Measurements from ENCODE around the gene GSTM4. TPM values are rescaled to one million over a fixed set of nuclear protein-coding genes. Genes with fewer than 3 reads are reported as not detected.
"Not testable (repeated sequence)": the region's sequence is repeated elsewhere in the genome, so short reads cannot be mapped to it uniquely, and the experiment has no call there.

GSTM4 gene
- polyA plus RNA-seq, 1 donor from 2014 or later: 0.71 TPM

DNA sequence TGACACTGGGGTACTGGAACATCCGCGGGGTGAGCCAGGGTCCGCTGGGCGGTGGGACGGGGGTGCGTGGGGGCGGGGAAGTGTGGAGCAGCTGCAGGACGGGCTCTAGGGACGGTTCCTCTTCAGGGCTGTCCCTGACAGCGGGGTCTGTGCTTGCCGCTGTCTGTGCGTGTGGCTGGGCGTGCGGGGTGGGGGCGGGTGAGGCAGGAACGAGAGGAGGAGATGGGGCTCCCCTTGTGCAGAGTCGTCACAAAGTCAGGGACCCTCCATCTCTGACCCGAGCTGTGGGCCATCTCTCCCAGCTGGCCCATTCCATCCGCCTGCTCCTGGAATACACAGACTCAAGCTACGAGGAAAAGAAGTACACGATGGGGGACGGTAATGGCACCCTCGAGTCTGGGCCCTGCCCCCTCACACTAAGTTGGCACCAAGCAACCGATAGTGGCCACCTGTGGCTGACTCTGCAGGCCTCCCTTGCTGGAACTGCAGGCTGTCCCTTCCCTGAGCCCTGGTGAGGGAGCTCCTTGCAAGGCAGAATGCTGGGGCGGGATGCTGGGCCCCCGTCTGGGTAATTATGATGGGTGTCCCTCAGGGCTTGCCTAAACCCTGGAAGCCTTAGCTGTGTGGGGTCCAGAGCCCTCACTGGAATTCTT, 12.3 kb downstream of the GSTM4 start:
- Histone ChIP-seq H3K27me3 (ENCODE audit: insufficient read depth, low read depth, low read length) (no peaks in the 10 kb centered on the region), H3K4me2 (ENCODE audit: low read length) (no peak overlapping the region), H3K9me3 (ENCODE audit: low read length) (no peaks in the 10 kb centered on the region), H3K4me3 (ENCODE audit: low read length) (peak overlapping the region; percentile 56), H4K20me1 (ENCODE audit: insufficient read depth) (no peaks in the 10 kb centered on the region), H3F3A (ENCODE audit: insufficient read depth, low read length, poor library complexity, severe bottlenecking) (no peaks in the 10 kb centered on the region), H3K9me2 (ENCODE audit: insufficient read depth, low read length) (no peaks in the 10 kb centered on the region), H3K27ac (ENCODE audit: low read length) (no peak overlapping the region), H3K9ac (ENCODE audit: low read length) (peak overlapping the region; percentile 34), H2AFZ (ENCODE audit: low read depth, low read length) (no peak overlapping the region), H3K79me2 (replicated peaks; ENCODE audit: insufficient read depth, low read length) (no peaks in the 10 kb centered on the region), H3K36me3 (ENCODE audit: insufficient read depth, low read length) (no peaks in the 10 kb centered on the region)
- TF ChIP-seq SMC3 (conservative IDR thresholded peaks at IDR 0.05; ENCODE audit: poor library complexity) (no peak), MXI1 (conservative IDR thresholded peaks at IDR 0.05; ENCODE audit: poor library complexity, severe bottlenecking) (no peak), POLR2AphosphoS5 (IDR thresholded peaks at IDR 0.05) (no peak), TAF1 (IDR thresholded peaks at IDR 0.05; ENCODE audit: low read depth) (no peak), EP300 (conservative IDR thresholded peaks at IDR 0.05; ENCODE audit: poor library complexity, severe bottlenecking) (no peak)

DNA sequence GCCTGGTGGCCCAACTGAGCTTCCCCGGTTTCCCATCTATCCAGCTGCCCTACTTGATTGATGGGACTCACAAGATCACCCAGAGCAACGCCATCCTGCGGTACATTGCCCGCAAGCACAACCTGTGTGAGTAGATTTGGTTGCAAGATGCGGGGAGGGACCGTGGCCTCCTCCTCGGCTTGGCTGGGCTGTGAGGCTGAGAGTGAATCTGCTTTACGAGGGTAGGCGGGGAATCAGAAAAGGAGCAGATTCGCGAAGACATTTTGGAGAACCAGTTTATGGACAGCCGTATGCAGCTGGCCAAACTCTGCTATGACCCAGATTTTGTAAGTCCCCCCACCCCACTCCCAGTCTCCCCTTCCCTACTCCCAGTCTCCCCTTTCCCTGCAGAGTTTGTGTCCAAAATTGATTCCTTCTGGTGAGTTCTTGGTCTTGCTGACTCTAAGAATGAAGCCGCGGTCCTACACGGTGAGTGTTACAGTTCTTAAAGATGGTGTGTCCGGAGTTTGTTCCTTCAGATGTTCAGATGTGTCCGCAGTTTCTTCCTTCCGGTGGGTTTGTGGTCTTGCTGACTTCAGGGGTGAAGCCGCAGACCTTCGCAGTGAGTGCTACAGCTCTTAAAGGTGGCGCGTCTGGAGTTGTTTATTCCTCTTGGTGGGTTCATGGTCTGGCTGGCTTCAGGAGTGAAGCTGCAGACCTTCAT, 13.5 kb downstream of the GSTM4 start:
- no peaks in the 10 kb centered on the region for H3K27me3 ChIP-seq (ENCODE audit: insufficient read depth, low read depth, low read length)
- no peak overlapping the region for H2AFZ ChIP-seq (ENCODE audit: low read depth, low read length)
- H3K9me3 ChIP-seq (ENCODE audit: low read length): no peaks in the 10 kb centered on the region
- TF ChIP-seq, protein P1, sequence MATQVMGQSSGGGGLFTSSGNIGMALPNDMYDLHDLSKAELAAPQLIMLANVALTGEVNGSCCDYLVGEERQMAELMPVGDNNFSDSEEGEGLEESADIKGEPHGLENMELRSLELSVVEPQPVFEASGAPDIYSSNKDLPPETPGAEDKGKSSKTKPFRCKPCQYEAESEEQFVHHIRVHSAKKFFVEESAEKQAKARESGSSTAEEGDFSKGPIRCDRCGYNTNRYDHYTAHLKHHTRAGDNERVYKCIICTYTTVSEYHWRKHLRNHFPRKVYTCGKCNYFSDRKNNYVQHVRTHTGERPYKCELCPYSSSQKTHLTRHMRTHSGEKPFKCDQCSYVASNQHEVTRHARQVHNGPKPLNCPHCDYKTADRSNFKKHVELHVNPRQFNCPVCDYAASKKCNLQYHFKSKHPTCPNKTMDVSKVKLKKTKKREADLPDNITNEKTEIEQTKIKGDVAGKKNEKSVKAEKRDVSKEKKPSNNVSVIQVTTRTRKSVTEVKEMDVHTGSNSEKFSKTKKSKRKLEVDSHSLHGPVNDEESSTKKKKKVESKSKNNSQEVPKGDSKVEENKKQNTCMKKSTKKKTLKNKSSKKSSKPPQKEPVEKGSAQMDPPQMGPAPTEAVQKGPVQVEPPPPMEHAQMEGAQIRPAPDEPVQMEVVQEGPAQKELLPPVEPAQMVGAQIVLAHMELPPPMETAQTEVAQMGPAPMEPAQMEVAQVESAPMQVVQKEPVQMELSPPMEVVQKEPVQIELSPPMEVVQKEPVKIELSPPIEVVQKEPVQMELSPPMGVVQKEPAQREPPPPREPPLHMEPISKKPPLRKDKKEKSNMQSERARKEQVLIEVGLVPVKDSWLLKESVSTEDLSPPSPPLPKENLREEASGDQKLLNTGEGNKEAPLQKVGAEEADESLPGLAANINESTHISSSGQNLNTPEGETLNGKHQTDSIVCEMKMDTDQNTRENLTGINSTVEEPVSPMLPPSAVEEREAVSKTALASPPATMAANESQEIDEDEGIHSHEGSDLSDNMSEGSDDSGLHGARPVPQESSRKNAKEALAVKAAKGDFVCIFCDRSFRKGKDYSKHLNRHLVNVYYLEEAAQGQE (IDR thresholded peaks at IDR 0.05; ENCODE audit: borderline replicate concordance): no peak
- TF ChIP-seq EZH2 (IDR thresholded peaks at IDR 0.05; ENCODE audit: borderline replicate concordance, insufficient read depth, low read length, poor library complexity, severe bottlenecking) (no peak), SMC3 (conservative IDR thresholded peaks at IDR 0.05; ENCODE audit: poor library complexity) (no peak), TAF1 (IDR thresholded peaks at IDR 0.05; ENCODE audit: low read depth) (no peak), MXI1 (conservative IDR thresholded peaks at IDR 0.05; ENCODE audit: poor library complexity, severe bottlenecking) (no peak), RAD21 (conservative IDR thresholded peaks at IDR 0.05) (no peak), POLR2AphosphoS5 (IDR thresholded peaks at IDR 0.05) (no peak), EP300 (conservative IDR thresholded peaks at IDR 0.05; ENCODE audit: poor library complexity, severe bottlenecking) (no peak)
- TF ChIP-seq, protein P2, sequence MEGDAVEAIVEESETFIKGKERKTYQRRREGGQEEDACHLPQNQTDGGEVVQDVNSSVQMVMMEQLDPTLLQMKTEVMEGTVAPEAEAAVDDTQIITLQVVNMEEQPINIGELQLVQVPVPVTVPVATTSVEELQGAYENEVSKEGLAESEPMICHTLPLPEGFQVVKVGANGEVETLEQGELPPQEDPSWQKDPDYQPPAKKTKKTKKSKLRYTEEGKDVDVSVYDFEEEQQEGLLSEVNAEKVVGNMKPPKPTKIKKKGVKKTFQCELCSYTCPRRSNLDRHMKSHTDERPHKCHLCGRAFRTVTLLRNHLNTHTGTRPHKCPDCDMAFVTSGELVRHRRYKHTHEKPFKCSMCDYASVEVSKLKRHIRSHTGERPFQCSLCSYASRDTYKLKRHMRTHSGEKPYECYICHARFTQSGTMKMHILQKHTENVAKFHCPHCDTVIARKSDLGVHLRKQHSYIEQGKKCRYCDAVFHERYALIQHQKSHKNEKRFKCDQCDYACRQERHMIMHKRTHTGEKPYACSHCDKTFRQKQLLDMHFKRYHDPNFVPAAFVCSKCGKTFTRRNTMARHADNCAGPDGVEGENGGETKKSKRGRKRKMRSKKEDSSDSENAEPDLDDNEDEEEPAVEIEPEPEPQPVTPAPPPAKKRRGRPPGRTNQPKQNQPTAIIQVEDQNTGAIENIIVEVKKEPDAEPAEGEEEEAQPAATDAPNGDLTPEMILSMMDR (IDR thresholded peaks at IDR 0.05; ENCODE audit: poor library complexity, severe bottlenecking): no peak
- H3K9me2 ChIP-seq (ENCODE audit: insufficient read depth, low read length): no peaks in the 10 kb centered on the region
- no peak overlapping the region for H3K4me3 ChIP-seq (ENCODE audit: low read length)
- H3K79me2 ChIP-seq (replicated peaks; ENCODE audit: insufficient read depth, low read length): no peaks in the 10 kb centered on the region
- no peak overlapping the region for H3K4me2 ChIP-seq (ENCODE audit: low read length)
- no peak overlapping the region for H3K27ac ChIP-seq (ENCODE audit: low read length)
- H3F3A ChIP-seq (ENCODE audit: insufficient read depth, low read length, poor library complexity, severe bottlenecking): no peaks in the 10 kb centered on the region
- no peaks in the 10 kb centered on the region for H4K20me1 ChIP-seq (ENCODE audit: insufficient read depth)
- no peaks in the 10 kb centered on the region for H3K36me3 ChIP-seq (ENCODE audit: insufficient read depth, low read length)
- no peak overlapping the region for H3K9ac ChIP-seq (ENCODE audit: low read length)

DNA sequence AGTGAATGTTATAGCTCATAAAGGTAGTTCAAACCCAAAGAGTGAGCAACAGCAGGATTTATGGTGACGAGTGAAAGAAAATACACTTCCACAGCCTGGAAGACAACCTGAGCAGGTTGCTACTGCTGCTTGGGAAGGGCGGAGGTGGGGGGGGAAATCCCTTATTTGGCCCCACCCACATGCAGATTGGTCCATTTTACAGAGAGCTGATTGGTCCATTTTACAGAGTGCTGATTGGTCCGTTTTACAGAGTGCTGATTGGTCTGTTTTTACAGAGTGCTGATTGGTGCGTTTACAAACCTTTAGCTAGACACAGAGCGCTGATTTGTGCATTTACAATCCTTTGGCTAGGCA, 14.0 kb downstream of the GSTM4 start:
- not testable (repeated sequence) for H3K9ac ChIP-seq (ENCODE audit: low read length); H3F3A ChIP-seq (ENCODE audit: insufficient read depth, low read length, poor library complexity, severe bottlenecking); H4K20me1 ChIP-seq (ENCODE audit: insufficient read depth)

More for the DNA sequence above, 14.0 kb downstream of the GSTM4 start:
- H3K9me3 ChIP-seq (ENCODE audit: low read length); H3K9me2 ChIP-seq (ENCODE audit: insufficient read depth, low read length); H3K79me2 ChIP-seq (replicated peaks; ENCODE audit: insufficient read depth, low read length); H3K27ac ChIP-seq (ENCODE audit: low read length); H2AFZ ChIP-seq (ENCODE audit: low read depth, low read length); H3K27me3 ChIP-seq (ENCODE audit: insufficient read depth, low read depth, low read length); H3K4me3 ChIP-seq (ENCODE audit: low read length); H3K36me3 ChIP-seq (ENCODE audit: insufficient read depth, low read length); H3K4me2 ChIP-seq (ENCODE audit: low read length): not testable (repeated sequence)
